Measurements from ENCODE around the gene HBG1.

Gene HBG1

DNA sequence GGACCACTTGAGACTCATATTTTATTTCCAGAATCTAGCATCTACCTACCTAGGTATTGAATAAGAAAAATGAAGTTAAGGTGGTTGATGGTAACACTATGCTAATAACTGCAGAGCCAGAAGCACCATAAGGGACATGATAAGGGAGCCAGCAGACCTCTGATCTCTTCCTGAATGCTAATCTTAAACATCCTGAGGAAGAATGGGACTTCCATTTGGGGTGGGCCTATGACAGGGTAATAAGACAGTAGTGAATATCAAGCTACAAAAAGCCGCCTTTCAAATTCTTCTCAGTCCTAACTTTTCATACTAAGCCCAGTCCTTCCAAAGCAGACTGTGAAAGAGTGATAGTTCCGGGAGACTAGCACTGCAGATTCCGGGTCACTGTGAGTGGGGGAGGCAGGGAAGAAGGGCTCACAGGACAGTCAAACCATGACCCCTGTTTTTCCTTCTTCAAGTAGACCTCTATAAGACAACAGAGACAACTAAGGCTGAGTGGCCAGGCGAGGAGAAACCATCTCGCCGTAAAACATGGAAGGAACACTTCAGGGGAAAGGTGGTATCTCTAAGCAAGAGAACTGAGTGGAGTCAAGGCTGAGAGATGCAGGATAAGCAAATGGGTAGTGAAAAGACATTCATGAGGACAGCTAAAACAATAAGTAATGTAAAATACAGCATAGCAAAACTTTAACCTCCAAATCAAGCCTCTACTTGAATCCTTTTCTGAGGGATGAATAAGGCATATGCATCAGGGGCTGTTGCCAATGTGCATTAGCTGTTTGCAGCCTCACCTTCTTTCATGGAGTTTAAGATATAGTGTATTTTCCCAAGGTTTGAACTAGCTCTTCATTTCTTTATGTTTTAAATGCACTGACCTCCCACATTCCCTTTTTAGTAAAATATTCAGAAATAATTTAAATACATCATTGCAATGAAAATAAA lies 24.8 kb downstream of the HBG1 start:
- no peak for TF ChIP-seq Cebpa-rat (IDR thresholded peaks at IDR 0.05)

DNA sequence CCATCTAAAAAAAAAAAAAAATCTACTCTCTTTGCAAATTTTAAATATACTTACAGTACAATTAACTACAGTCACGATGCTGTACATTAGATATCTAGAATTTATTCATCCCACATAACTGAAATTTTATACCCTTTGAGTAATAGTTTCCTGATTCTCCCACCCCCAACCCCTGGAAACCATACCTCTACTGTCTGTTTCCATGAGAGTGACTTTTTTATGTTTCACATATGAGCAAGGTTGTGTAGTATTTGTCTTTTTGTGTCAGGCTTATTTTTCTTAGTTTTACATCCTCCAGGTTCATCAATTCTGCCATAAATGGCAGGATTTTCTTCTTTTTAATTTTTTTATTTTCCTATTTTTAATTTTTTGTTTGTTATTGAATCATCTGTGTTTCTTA lies 26.0 kb downstream of the HBG1 start:
- TF ChIP-seq Cebpa-rat (IDR thresholded peaks at IDR 0.05): no peak
- Histone ChIP-seq H3K27ac (no peak overlapping the region), H3K4me3 (no peak overlapping the region), H3K36me3 (no peaks in the 10 kb centered on the region), H3K4me2 (no peak overlapping the region), H4K20me1 (no peaks in the 10 kb centered on the region), H3K9me3 (replicated peaks in 1 of 11) (peaks cover 0 to 4% (median 0%) of the 10 kb centered on the region in 11 experiments; a peak in 2 of 22 replicates), H3K4me1 (no peaks in the 10 kb centered on the region), H3K9ac (no peak overlapping the region), H3K27me3 (no peaks in the 10 kb centered on the region)

More for the DNA sequence above, 24.8 kb downstream of the HBG1 start:
- Histone ChIP-seq H3K4me2 (no peak overlapping the region), H3K27me3 (no peaks in the 10 kb centered on the region), H4K20me1 (no peaks in the 10 kb centered on the region), H3K4me3 (no peak overlapping the region), H3K36me3 (no peaks in the 10 kb centered on the region), H3K27ac (no peak overlapping the region), H3K4me1 (no peaks in the 10 kb centered on the region), H3K9me3 (replicated peaks in 1 of 11) (peaks cover 0 to 4% (median 0%) of the 10 kb centered on the region in 11 experiments; a peak in 2 of 22 replicates), H3K9ac (no peak overlapping the region)

DNA sequence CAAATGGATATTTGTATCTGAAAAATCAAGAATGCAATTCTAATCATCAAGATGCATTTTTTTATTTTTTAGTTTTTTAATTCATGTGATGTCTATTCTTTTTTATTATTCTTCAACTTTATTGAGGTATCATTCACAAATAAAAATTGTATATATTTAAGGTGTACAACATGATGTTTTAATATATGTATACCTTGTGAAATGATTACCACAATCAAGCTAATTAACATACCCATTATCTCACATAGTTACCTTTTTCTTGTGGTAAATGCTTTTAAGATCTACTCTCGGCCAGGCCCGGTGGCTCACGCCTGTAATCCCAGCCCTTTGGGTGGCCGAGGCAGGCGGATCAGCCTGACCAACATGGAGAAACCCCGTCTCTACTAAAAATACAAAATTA lies 26.5 kb downstream of the HBG1 start:
- H3K27me3 ChIP-seq: no peaks in the 10 kb centered on the region
- no peak overlapping the region for H3K4me2 ChIP-seq
- peaks cover 0 to 4% (median 0%) of the 10 kb centered on the region in 11 experiments; a peak in 2 of 22 replicates for H3K9me3 ChIP-seq (replicated peaks in 1 of 11)
- no peaks in the 10 kb centered on the region for H4K20me1 ChIP-seq
- no peaks in the 10 kb centered on the region for H3K36me3 ChIP-seq
- H3K9ac ChIP-seq: no peak overlapping the region
- no peak overlapping the region for H3K4me3 ChIP-seq
- no peak for TF ChIP-seq Cebpa-rat (IDR thresholded peaks at IDR 0.05)
- no peak overlapping the region for H3K27ac ChIP-seq
- H3K4me1 ChIP-seq: no peaks in the 10 kb centered on the region

DNA sequence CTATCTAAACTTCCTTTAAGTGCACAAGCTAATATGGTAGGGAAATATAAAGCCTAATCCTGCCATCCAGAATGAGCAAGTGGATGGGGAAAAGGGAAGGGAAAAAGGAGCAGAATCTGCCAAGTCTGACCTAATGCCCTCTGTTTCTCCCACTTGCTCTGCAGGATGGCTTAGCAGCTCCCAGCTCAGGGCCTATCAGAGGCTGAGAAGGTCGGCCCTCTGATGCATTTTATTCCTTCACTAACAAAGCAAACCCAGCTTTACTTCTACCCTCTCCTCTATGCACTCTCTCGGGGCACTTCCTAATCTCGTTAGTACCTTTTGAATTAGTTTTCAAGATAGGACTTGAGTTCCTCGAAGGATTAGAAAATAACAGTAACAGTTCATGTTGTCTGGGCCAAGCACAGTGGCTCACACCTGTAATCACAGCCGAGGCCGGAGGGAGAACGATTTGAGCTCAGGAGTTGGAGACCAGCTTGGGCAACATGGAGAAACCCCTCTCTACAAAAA lies 39.2 kb downstream of the HBG1 start:
- Histone ChIP-seq H3K9ac (no peak overlapping the region), H3K27ac (no peak overlapping the region), H3K9me3 (replicated peaks in 1 of 11) (no peaks in the 10 kb centered on the region), H4K20me1 (no peaks in the 10 kb centered on the region), H3K36me3 (no peaks in the 10 kb centered on the region), H3K4me3 (no peak overlapping the region), H3K4me2 (no peak overlapping the region), H3K4me1 (no peaks in the 10 kb centered on the region), H3K27me3 (no peaks in the 10 kb centered on the region)
- TF ChIP-seq Cebpa-rat (IDR thresholded peaks at IDR 0.05): no peak

DNA sequence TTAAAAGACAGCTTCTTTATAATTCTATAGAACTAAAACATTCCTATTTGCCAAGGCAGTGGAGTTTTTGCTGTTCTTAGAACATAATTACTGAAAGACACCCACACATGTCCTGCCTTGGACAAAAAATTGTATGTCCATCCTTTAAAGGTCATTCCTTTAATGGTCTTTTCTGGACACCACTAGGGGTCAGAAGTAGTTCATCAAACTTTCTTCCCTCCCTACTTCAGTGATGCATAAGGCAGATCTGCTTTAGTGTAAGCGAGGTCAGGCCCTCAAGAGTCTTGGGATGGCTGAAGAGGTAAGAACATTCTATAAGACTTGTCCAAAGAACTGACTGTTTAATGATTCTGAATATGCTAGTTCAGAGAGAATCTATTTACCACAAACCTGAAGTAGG lies 44.9 kb downstream of the HBG1 start:
- Histone ChIP-seq H3K9ac (no peak overlapping the region), H3K4me2 (no peak overlapping the region), H3K9me3 (replicated peaks in 1 of 11) (no peaks in the 10 kb centered on the region), H4K20me1 (no peaks in the 10 kb centered on the region), H3K4me1 (no peaks in the 10 kb centered on the region), H3K36me3 (no peaks in the 10 kb centered on the region), H3K27ac (no peak overlapping the region), H3K4me3 (no peak overlapping the region), H3K27me3 (no peaks in the 10 kb centered on the region)
- TF ChIP-seq Cebpa-rat (IDR thresholded peaks at IDR 0.05): no peak

DNA sequence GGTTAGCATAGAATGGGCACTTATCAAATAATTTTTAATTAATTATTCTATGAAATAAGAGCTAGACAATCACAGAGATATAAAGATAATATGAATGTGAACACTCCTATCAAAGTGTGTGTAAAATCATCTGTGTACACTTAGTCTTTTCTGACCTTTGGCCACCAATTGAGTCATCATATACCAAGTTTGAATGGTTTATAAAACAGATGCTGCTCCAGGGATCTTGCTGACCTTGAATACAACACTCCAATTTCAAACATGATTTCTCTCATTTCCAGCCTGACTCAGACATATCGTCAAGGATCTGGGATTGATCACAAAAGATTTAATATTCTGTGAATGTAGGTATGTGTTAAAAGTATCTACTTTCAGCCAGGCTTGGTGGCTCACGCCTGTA lies 46.3 kb downstream of the HBG1 start:
- Histone ChIP-seq H4K20me1 (no peaks in the 10 kb centered on the region), H3K9me3 (replicated peaks in 1 of 11) (no peaks in the 10 kb centered on the region), H3K4me3 (no peak overlapping the region), H3K4me1 (no peaks in the 10 kb centered on the region), H3K9ac (no peak overlapping the region), H3K4me2 (no peak overlapping the region), H3K27ac (no peak overlapping the region), H3K27me3 (no peaks in the 10 kb centered on the region), H3K36me3 (no peaks in the 10 kb centered on the region)
- no peak for TF ChIP-seq Cebpa-rat (IDR thresholded peaks at IDR 0.05)

DNA sequence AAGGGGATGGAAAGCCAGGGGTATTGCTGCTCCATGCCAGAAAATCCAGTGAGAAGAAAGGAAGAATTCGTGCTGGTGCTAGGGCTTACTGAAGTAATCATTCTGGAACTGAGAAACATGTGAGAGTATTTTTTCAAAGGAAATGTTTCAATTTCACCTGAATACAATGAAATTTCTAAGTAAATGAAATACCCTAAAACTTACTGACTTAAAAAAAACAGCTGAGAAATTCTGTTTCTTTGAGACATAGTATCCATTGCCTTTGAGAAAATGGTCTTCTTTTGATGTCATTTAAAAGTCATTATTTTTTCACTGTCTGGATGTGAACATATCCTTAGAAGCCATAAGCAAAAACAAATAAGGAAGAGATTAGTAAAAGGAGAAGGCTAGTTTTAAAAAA lies 49.1 kb downstream of the HBG1 start, which contains the start of gene OR51V1:
Gene OR51V1 (minus strand): TSS at position 101 of the 400 bp plus-strand sequence. CDS start 0 bp downstream, at position 101.
- Histone ChIP-seq H4K20me1 (no peaks in the 10 kb centered on the region), H3K4me3 (no peak within 1 kb of the TSS), H3K9ac (no peak within 1 kb of the TSS), H3K4me1 (peaks cover 0 to 10% (median 0%) of the 10 kb centered on the region in 10 experiments; a peak in 3 of 20 replicates), H3K9me3 (replicated peaks in 1 of 11) (no peaks in the 10 kb centered on the region), H3K27ac (no peak within 1 kb of the TSS), H3K27me3 (no peaks in the 10 kb centered on the region), H3K4me2 (no peak within 1 kb of the TSS), H3K36me3 (no peaks in the 10 kb centered on the region)
- no peak for TF ChIP-seq Cebpa-rat (IDR thresholded peaks at IDR 0.05)

DNA sequence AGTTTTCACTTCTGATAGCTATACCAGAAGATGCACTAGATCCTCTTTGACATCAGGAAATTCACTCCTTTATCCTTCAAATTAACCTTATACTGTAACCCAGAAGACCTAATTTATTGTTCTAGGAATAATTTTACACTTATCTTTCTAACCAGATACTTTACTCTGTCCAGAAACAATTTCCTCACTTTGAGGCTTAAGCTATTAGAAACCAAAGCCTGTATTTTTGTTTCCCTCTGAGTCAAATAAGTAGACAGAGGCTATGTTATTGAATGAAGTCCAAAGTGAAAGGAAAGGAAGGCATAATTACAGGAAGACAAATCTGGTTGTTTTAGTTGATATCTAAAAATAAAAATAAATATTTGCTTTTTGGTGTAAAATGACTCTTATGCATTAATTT lies 51.4 kb downstream of the HBG1 start:
- no peak for TF ChIP-seq Cebpa-rat (IDR thresholded peaks at IDR 0.05)
- H3K36me3 ChIP-seq: no peaks in the 10 kb centered on the region
- peaks cover 0 to 8% (median 6%) of the 10 kb centered on the region in 11 experiments; a peak in 12 of 22 replicates for H3K9me3 ChIP-seq (replicated peaks in 1 of 11)
- H3K9ac ChIP-seq: no peak overlapping the region
- peaks cover 0 to 10% (median 0%) of the 10 kb centered on the region in 10 experiments; a peak in 3 of 20 replicates for H3K4me1 ChIP-seq
- H3K27ac ChIP-seq: no peak overlapping the region
- no peaks in the 10 kb centered on the region for H3K27me3 ChIP-seq
- no peaks in the 10 kb centered on the region for H4K20me1 ChIP-seq
- no peak overlapping the region for H3K4me2 ChIP-seq
- H3K4me3 ChIP-seq: no peak overlapping the region
